C4-2B (cell line): Measurements from ENCODE around the gene ZP2.
"Not testable (repeated sequence)": the region's sequence is repeated elsewhere in the genome, so short reads cannot be mapped to it uniquely, and the experiment has no call there.

Experiments
- CTCF ChIP-seq: fragments of 450-650 bp; conservative IDR thresholded peaks from 2 replicates; pipeline ENCODE4 v1.5.1; 2017; ENCODE audit warnings: mild to moderate bottlenecking
- ZFX ChIP-seq: fragments of 450-650 bp; IDR thresholded peaks from 2 replicates; pipeline ENCODE4 v1.6.1; 2017

- TF ChIP-seq CTCF, ZFX: not testable (repeated sequence)
Observed at GRCh38 chr16:21248179-21248578, 36.8 kb upstream of the ZP2 start.
